GM21367 (cell line): Measurements from ENCODE around the gene FAAP20.

ENCODE experiments used
- ATAC-seq: cut with Tn5 transposase; IDR thresholded peaks from one replicate; pipeline ENCODE4 v1.9.1; 2021; ENCODE audit not compliant: unreplicated experiment

FAAP20 gene, protein sequence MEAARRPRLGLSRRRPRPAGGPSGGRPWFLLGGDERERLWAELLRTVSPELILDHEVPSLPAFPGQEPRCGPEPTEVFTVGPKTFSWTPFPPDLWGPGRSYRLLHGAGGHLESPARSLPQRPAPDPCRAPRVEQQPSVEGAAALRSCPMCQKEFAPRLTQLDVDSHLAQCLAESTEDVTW

DNA sequence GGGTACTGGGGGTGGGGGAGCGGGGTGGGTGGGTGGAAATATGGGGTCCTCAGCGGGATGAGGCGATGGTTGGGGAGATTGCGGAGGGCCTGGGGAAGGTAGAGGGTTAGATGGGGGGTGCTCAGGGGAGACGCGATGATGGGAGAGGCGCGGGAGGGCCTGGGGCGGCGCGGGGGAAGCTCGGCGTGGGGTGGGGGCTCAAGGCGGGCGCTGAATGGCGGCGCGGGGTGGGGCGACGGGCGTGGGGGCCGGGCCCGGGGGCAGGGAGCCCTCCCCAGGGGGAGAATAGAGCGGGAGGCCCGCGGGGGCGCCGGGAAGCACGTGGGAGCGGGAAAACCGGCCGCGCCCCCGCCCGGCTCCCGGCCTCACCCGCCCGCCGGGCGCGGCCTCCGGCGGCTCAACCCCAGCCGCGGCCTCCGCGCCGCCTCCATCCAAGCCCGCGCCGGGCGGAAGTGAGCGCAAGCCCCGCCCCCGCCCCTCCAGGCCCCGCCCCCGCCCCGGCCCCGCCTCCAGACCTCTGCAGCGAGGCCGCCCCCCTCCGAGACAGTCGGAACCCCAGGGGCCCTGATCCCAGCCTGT is at the start of gene FAAP20:
TSS of gene FAAP20 (minus strand) at position 454 of the 579 bp plus-strand sequence. CDS start at position 431, 23 bp downstream.
- ATAC-seq: peak; percentile 23

DNA sequence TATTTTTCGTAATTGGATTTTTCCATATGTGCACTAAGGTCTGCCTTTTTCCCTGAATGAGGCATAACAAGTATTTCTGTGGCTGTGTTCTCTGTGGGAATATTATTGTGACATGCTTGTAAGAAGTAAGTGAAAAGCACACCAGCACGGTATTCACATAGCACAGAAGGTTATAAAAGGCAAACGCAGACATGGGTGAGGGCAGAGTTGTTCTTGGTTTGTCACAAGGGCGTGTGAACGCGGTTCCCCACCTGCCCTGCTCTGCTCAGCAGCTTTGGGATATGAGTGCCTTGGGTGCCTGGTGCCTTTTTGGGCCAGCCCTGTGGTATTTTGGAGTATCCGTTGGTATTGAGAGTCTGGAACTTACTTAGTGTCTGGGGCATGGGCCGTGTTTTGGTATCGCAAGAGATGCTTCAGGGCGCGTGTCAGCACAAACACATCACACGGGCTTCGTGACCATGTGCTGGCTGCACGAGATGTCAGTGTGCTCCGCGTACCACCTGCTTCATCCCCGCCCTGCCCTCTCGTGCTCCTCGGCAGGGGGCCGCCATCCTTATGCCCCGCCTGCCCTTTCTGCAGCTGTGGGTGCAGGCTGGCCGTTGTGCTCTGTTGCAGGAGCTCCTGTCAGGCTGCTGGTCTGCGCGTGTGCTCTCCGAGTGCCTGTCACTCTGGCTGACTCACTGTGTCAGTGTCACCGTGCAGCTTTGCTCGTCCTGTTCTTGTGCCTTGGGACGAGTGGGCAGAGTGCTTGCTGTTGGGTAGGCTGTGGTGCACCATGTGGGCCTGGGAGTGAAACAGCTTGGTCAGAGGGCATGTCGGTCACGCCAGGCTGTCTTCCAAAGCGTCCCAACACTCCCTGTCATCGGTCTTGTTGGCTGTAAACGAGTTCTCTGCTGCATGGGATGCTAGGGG is 48.5 kb upstream of the FAAP20 start:
- ATAC-seq: no peak

DNA sequence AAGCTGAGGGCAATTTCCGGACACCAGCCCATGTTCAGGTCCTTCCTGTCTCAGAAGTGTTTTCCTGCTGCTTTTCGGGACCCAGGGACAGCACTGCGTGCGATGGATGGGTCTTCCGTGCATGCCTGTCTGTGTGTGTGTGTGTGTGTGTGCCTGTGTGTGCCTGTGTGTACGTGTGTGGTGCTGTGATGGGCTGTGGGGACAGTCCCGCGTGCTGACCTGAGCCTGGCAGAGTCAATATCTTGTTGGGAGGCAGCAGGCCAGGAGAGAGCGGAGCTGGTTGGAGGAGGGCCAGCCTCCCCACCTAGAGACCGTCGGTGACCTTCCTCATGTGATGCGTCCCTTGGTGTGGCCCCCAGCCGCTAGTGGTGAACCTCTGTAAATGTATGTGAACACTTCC is 47.2 kb upstream of the FAAP20 start:
- ATAC-seq: no peak

DNA sequence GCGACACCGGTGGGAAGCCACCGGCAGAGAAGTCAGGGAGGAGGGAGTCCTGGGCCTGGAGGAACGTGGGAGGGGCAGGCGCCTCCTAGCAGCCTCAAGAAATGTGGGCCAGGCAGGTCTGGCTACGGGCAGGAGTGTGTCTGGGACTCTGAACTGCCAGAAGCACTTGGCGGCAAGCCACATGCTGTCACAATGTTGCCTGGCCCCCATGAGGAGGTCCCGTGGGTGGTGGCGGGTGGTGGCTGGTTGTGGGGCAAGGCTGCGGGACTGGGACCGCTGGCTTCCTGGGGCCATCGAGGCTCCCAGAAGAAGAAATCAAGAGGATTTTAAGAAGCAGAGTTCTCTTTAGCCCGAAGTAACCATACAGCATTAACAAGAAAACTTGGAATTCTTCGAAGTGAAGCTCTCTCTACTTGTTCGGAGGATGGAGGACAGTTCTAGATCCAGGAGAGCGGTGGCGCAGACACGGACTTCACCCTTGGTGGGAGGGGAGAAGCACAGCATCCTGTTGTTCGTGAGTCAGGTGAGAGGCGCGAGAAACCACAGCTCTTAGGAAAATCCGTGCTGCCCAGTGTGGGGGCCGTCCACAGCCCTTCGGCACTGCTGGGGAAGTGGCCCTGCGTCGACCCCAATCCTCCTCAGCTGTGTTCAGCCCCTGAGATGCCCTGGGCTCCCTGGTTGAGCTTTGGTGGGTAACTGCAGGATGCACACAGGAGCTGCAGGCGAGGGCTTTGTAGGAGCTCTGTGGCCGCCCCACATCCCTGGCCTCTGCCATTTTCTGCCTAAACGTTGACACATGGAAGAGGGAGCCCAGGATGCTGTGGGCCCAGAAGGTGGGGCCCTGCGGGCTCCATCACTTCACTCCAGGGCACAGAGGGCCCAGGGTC is 45.9 kb upstream of the FAAP20 start:
- ATAC-seq: no peak

DNA sequence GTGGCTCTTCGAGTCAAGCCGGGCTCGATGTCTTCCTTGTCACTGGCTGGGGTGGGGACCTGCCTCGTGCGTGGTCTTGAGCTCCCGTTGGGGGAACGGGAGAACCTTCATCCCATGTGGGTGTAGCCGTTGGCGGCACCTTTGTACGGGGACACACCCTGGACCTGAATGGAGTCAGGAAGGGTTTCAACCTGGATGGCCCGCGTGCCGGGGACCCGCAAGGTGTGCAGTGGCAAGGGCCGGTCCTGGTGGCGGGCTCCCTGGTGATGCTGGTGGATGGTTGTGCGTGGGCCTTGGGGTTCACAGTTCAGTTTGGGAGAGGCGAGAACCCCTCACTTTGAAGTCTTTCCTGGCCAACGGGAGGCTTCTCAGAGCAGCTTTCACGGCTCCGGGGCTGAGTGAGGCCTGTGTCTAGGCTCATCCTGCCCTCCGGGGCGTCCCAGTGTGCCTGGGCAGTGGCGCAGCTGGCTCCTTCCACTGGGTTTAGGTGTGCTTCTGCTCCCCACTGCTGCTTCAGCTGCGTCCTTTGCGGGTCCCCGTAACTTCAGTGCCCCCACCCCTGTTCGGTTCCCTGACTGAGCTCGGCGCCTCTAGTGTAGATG is 44.9 kb upstream of the FAAP20 start:
- no peak for ATAC-seq

DNA sequence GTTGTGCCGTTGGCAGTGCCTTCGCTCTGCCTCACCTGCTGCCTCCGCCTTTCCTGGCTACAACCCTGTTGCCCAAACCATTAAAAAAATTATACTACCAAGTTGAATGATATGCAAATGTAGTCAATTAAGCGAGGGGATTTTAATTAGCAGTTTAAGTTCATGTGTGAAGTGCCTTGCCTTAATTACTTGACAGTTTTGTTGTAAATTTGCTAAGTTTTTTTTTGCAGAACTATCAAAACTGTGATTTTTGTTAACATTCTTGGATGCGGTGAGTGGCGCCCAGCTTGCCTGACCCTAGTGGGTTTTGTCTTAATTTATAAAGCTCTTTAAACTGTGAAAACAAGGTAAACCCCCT is 44.4 kb upstream of the FAAP20 start:
- no peak for ATAC-seq

DNA sequence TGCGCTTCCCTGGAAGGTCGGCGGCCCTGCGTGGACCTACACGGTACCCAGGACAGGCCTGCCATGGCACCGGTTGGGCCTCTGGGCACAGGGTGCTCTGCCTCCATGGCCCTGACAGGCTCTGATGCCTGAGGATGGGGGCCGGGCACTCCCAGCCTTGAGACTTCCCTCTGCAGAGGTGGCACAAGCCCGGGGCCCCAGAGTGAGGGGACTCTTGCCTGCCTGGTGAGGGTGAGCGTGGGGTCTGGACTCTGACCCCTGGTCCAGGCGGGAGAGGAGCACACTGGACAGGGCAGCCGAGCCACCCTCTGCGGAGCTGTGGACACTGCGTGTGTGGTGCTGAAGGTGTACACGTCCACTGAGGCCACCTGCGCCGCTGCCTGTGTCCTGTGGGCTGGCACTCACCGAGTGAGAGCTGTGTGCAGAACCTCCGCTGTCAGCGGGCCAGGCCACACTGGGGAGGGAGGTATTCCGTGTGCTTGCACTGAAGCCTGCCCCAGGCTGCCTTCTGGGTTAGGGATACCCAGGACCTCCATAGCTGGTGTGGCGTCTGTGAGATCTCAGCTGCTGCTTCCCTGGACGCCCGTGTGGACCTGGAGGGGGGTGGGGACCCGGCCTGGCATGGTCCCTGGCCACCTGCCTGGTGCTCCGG is 43.9 kb upstream of the FAAP20 start:
- ATAC-seq: no peak

DNA sequence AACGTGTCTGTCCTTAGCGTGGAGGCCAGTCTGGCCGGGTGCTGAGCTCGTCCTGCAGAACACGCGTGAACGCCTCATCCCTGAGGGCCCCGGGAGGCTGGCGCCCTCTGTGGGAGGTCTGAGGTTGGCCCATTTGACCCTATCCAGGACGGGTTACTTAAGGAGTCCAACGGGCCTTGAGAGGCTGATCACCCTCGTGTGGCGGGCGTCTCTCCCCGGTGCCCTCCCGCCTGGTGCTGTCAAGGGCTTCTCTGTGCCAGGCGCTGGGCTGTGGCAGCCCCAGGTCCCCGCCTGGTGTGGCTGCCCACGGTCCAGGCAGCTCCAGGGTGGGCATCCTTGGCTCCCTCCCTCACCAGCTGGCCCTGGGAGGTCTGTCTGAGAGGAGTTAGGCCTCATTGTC is 43.2 kb upstream of the FAAP20 start:
- no peak for ATAC-seq

DNA sequence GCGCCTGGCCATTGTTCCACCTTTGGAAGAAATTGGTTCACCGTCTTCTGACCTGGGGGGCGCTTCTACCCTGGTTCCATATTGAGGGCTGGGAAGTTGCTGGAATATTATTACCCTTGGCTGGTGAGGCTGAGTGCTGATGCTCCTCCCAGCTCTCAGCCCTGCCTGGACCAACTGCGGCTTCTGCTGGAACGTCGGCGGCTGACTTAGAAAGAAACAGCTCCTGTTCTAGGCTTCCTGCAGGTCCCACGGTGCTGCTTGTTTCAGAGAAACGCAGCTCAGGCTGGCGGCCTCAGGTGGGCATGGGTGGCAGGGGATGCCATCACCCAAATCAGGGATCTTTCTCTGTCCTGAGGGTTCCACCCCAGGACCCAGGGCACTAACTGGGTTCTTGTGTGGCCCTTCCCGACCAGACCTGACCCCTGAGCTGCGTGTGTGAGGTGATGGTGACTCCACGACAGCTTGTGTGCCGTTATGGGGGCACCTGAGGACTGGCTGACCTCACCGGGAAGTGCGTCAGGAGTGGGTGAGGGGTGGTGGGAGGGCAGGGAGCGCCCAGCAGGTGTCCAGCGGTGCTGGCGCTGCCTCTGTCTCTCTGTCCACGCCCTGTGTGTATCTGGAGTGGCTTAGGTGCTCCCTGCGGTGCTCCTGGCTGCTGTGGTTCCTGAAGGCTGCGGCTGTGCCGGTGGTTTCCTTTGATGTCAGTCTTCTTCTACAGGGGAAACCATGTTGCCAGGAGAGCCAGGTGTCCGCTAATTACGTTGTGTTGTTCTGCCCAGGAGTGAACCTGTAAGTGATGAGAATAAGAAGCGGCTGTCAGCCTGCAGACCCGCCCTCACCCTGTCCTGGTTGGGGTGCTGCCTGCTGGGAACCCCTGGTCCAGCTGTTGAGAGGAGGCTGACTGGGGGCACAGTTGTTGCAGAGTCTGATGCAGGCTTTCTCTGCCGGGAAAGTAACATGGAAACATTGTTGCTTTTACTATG is 42.4 kb upstream of the FAAP20 start:
- ATAC-seq: no peak

DNA sequence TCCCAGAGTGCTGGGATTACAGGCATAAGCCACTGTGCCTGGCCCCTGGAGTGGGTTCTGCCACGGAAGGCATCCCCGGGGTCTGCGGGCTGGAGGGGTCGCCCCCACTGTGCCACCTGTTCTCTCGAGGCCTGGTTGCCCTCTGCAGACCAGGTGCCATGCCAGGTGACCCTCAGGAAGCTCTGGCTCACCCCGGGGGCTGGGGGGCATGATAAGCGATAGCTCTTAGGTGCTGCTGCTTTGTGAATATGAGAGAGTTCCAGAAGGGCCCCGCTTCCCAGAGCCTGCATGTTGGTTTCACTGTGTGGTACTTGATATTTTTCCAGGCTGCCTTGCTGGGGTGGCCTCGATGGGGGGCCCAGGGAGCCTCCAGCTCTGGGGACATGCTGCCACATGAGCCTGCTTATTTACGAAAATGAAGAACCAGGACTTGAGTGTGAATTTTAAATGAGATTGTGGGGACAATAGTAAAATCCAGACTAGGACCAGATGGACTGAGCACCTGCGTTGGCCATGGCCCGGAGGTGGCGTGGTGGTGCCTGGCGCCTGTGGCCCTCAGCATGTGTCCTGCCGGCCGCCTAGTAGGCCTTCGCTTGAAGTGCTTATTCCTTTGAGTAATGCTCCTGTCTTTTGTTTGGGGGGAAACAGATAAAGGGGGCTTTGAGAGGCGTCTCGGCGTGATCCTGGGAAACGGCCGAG is 40.9 kb upstream of the FAAP20 start:
- no peak for ATAC-seq

DNA sequence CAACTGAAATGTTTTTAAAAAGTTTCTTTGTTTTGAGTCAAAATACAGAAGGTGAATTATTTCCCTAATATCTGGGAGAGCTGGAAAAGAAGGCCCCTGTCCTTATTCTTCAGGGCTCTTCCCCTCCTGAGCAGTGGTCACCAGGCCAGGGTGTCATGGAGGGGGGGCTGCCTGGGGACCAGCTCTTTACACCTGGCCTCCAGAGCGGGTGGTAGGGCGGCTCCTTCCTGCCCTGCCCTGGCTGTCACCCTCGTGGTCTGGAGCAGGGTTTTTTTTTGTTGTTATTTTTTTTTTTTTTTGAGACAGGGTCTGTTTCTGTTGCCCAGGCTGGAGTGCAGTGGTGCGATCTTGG is 40.2 kb upstream of the FAAP20 start:
- ATAC-seq: no peak

DNA sequence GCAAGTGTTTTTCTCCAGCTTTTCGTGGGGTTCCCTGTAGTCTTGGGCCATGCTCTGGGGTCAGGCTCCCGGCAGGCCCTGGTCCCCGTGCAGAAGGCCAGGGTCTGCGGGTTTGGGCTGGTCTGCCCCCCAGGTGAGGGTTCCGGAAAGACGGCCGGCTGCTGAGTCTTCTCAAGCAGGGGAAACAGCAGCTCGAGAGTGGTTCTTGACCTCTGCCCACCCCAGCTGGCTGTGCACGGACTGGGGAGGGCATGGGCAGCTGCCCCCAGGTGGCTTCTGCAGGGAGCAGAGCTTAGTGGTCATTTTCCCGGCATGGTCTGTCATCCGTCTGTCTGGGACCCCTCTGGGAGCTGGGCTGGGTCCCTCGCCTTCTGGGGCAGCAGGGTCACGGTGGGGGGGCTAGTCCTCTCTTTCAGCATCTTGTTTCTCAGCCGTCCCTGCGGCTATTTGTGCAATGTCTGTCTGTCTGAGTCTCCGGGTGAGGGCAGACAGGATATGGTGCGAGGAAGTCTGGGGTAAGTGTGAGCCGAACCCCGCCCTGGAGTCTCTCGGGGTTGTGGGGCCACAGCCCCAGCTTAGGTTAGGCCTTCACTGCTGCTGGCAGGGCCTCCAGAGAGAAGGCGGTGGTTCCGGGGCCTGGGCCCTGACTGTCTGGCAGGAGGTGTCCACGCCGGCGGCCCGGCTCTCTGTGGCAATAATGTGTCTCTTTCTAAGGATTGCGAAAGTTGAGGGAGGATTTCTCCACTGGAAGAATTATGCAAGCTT is 39.6 kb upstream of the FAAP20 start:
- ATAC-seq: no peak

DNA sequence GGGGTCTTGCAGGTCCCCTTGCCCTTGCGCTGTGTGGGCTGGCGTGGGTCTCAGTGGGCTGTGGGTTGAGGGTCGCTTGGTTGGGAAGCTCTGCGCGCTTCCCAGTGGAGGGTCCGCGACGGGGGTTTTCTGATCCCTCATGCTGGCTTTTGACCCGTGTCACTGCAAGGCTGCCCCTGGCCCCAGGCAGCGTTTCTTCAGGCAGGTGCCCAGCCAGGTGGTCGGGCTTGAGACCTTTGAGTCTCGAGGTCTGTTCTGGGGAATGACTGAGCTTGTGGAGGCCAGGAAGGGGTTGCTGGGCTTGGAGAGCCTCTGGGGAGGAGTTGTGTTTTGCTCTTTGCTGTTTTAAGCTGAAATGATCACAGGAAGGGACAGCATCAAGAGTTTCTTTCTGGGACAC is 38.9 kb upstream of the FAAP20 start:
- ATAC-seq: no peak

DNA sequence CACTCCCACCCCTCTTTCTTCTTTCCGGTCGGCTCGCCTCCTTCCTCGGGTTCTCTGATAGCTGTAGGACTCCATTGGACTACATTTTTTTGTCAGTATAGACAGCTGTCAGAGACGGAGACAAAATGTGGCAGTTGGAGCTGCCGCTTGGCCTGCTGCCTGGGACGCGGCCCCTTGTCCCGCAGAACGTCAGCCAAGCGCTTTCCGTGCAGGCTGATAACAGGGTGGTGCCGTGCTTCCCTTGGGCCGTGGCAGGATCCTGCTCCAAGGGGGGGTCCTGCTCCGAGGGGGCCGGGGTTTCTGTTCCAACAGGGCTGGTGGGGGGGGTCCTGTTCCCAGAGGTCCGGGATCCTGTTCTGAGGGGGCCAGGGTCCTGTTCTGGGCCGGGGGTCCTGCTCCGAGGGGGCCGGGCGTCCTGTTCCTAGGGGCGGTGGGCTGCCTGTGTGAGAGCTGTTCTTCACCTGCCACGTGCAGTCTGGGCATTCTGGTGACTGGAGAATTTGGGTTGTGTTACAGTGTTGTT is 38.4 kb upstream of the FAAP20 start:
- ATAC-seq: no peak

DNA sequence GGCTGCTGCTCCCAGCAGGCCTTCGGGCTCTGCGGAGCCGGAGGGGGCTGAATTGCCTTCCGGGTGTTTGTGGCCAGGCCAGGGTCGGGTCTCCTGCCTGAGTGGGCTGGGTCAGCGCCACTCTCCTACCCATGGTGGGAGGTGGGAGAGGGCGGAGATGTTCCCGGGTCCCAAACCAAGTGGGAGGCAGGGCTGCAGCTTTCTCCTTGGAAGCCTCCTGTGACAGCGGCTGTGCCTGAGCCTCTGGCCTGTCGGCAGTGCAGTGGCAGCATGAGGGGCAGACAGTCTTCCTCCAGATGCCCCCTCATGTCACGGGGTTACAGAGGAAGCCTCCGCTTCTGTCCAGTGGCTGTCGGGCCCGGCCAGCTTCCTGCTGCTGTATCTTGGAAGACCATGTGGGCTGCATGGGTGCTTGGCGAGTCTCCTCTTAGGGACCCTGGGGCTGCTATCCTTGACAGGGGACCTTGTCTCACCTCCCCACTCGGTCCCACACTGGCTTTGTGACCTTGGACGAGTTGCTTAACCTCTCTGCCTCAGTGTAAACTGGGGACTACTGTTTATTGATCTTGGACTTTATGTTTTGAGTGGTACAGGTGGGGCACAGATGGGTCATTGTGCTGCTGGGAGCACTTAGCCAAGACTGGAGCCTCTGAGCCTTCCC is 37.8 kb upstream of the FAAP20 start:
- ATAC-seq: no peak

DNA sequence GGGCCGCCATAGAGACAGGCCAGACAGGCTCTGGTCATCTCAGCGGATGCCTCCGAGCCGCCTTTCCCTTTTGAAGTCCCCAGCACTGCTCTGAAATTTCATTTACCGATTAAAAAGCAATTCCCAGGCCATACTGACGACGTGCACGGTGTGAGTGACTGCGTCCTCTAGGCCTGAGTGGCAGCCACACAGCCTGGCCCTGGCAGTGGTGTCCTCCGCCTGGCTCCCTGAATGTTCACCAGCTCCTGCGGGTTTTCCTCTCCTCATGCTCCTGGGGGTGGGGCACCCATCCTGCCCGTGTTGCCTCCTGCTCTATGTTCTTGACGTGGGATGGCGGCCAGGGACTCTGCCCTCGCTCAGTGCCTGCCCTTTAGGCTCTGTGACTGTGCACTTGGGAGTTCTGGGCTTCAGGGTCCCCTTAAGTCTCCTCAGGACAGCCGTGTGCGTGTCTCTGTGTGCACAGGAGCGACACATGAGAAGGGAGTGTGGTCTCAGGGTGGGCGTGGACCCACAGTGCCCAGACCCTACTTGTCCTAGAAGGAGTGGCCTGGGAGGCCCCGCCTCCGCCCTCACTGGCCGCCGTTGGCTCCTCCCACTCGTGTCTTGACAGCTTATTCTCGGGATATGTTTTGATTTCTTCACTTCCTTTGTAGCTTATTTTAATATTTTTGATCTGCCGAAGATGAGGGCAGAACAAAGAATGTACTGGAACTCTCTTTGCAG is 37.1 kb upstream of the FAAP20 start:
- no peak for ATAC-seq
